HG02571 (cell line): ENCODE measurements around the gene VSIG10L2.

Experiments
- ATAC-seq: cut with Tn5 transposase; IDR thresholded peaks from one replicate; pipeline ENCODE4 v1.9.1; 2021; ENCODE audit warnings: mild to moderate bottlenecking, moderate library complexity; ENCODE audit not compliant: unreplicated experiment

VSIG10L2 gene

DNA sequence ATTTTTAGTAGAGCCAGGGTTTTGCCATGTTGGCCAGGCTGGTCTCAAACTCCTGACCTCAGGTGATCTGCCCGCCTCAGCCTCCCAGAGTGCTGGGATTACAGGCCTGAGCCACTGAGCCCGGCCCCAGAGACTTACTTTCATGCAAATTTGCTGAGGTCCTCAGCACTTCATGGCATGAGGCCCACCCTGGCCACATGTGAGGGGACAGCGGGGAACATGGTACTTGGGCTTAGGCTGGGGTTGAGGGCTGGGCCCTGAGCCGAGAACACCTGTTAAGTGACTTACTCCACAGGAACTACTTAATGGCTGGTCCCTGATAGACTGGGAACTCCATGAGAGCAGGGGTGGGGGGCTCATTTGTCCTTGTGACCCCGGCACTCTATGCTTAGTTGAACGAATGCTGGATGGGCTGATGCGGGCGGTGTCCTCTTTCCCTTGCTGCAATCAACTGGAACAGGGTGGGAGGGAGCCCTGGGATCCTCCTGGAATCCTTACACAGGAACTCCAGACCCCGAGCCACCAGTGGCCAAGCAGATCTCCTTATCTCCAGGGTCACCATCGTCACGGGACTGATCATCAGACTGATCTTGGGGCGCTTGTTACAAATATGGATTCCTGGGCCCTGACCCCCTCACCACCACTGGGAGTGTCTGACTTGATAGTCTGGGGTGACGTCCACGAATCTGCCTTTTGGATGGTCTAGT, 1.0 kb downstream of the VSIG10L2 start:
- no peak for ATAC-seq

DNA sequence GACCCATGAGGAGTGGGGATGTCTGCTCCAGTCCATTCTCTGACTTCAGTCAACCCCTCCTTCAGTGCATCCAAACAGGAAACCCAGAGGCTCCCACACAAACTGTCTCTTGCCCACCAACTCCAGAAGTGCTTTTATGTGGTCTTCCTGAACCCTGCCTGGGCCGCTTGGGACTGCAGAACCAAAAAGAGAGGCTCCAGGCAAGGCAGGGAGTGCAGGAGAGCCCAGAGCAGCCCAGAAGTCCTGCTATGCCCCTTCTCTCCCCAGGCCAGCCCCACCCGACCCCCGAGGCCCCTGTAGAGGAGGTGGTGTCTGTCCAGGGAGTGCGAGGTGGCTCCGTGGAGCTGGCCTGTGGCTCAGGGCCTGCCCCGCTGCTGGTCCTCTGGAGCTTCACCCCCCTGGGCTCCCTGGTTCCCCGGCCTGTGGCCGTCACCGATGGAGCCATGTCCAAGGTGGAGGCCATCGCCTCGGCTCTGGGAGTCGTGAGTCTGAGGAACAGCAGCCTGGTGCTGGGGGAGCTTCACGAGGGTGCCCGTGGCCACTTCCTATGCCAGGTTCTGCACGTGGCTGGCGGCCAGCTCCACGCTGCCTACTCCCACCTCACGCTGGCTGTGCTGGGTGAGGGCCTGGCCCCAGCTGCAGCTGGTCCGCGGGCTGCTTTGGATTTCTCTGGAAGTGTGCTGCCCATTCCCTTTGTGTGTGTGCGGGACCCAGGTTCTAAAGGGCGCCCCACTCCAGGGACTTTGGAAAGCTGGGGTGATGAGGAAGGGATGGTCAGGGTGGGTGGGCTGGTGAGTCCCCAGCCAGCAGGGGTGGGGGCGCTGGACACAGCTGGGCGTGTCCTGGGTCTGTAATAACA, 1.8 kb downstream of the VSIG10L2 start:
- ATAC-seq: no peak

DNA sequence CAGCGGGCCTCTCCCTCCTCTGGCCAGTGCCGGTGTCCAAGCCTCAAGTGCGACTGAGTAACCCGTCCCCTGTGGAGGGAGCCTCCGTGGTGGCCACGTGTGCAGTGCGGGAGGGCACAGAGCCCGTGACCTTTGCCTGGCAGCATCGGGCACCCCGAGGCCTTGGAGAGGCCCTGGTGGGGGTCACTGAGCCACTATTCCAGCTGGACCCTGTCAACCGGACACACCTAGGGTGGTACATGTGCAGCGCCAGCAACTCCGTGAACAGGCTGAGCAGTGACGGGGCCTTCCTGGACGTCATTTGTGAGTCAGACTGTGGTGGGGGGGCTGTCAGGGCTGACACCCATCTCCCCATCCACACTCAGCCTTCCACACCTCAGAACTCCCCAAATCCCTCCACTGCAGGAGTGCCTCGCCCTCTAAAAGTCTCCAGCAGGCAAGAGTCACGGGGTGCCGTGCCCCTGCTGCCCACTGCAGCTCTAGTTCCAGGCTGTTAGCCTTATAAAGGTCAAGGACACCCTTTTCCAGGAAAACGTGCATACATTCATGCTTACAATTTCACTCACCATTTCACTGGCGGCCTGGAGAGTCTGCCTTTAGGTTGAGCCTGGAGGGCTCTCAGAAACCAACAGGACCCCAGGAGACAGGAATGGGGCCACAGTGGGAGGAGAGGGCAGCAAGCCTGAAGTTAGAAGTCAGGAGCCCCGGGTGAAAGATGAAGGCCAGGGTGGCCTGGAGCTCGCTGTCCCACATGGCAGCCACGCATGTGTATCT, 2.6 kb downstream of the VSIG10L2 start:
- ATAC-seq: no peak

GRCh38 chr11:125949271-125950177, 3.7 kb downstream of the VSIG10L2 start:
- no peak for ATAC-seq

DNA sequence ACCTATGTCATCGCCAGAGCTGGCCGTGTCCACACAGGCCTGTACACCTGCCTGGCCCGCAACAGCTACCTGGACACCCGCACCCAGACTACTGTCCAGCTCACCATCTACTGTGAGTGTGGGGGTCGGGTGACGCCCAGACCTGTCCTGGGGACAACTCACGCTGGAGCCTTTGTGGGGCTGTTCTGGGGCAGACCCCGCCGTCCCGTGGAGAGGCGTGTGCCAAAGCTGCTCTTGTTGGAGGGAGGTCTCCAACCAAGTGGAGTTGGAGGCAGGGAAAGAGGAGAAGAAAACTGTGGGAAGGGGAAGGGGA, 4.3 kb downstream of the VSIG10L2 start:
- no peak for ATAC-seq

DNA sequence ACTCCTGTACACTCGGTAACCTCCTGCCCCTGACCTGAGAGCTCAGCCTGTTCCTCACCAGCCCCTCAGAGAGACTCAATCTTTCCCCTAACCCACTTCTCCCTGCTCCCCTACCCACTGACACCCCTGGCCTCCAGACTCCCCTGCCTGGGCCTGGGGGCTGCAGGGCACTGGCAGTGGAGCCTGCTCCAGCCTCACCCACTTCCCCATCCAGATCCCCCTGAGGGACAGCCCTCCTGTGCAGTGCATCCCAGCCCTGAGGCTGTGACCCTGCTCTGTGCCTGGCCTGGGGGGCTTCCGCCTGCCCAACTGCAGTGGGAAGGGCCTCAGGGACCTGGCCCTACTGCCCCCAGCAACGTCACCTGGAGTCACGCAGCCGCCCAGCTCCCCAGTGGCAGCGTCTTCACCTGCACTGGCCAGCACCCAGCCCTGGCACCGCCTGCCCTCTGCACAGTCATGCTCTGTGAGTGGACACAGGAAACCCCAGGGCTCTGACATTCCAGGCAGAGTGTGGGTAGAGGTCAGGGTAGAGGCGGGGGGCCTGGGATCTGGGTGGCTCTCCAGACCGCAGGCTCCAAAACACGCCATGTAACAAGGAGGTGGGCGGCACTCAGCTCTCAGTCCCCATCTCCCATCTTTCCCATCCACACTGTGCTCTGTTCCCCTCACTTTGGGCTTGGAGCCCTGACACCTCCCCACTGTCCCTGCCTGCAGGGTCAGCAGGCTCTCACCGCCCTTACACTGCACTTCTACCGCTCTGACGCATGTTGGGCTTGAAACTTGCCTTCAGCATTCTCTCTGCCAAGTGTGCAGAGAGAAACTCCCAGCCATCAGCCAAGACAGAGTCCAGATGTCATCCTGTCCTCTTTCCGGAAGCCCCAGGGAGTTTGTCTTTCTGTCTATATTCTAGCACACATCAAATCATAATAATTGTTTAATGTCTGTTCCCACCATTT, 5.1 kb downstream of the VSIG10L2 start:
- ATAC-seq: no peak

GRCh38 chr11:125951731-125952130, 5.9 kb downstream of the VSIG10L2 start:
- no peak for ATAC-seq

GRCh38 chr11:125952559-125952958, 6.7 kb downstream of the VSIG10L2 start:
- ATAC-seq: no peak

- no peak for ATAC-seq
Observed at GRCh38 chr11:125952973-125953372, 7.1 kb downstream of the VSIG10L2 start.

DNA sequence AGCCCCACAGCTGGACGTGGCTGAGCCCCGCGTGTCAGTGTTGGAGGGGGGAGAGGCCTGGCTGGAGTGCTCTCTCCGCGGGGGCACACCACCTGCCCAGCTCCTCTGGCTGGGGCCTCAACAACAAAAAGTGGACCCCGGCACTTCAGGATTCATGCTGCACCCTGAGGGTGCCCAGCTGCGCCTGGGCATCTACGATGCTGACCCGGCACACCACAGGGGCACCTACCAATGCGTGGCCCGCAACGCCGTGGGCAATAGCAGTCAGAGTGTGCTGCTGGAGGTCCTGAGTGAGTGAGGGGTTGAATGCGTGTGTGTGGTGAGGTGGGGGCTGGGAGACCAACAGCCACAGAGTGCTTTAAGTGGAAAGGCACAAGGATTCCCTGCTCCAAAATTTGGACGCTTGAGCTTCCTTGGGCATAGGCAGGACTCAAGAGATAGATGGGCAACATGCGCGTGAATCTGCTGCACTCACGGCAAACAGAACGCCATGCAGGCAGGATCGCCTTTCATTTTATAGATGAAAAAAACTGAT, 7.6 kb downstream of the VSIG10L2 start:
- no peak for ATAC-seq

DNA sequence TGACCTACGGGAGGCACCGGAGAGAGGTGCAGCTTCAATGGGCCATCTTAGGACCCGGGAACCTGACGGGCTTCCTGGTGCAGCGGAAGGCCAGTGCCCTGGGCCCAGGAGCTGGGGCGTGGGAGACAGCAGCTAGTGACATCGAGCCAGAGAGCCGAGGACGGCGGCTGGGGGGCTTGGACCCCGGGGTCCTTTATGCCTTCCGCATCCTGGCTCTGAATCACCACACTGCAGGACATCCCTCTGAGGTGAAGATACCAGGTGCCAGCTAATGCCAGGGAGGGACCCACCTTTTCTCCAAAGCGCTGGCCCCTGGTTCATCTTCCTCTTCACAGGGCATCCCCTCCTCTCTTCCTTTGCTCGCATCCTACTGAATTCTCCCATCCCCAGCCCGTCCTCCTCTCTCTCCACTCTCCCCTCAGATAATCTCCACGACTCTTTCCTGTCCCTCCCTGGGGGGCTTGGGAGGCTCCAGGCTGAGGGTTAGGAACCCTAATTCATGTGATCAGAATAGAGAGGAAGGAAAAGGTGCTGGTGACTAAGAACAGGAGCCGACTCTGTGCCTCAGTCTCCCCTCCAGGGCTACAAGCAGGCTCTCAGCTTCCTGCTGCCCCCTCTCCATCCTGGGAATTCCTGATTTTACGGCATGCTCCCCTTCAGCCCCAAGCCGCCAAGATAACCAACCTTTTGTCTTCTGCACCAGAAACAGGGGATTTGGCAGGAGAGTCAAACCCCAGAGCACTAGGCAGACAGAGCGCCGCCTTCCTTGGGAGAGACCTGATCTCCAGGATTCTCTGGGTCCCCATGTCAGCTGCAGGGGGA, 8.5 kb downstream of the VSIG10L2 start:
- no peak for ATAC-seq

- ATAC-seq: no peak
Observed at GRCh38 chr11:125954945-125955640, 9.2 kb downstream of the VSIG10L2 start.

- no peak for ATAC-seq
Observed at GRCh38 chr11:125955856-125956255, 10.0 kb downstream of the VSIG10L2 start.

DNA sequence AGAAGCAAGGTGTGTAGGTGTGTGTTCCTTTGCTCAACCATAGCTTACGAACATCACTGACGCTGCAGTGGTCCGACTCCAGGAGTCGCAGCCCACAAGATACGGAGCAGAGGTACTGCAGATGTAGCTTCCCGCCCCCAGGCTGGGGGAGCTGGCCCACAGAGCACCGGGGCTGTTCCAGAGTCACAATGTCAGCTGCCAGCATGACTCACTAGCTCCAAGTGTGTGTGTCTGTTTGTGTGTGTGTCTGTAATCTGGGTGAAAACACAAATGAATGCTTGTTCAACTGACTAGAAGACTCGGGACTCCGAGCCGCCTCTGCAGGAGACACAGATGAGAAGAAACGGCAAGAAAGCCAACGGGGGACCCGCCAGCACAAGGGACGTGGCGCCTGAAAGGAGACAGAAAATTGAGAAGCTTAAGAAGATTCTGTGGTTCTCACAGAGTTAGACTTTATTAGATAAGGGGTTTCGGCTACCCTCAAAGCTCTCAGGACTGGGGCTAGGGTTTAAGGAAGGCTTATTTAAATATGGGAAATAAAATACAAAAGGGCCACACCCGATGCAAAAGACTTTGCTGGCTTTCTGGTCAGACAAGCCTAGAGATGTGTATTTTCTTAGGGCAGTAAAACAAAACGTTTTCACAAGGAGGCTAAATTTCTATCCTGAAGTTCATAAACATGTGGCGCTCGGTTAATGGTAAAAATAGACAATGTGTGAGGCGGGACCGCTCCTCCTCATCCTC, 10.7 kb downstream of the VSIG10L2 start:
- ATAC-seq: no peak

- no peak for ATAC-seq
Observed at GRCh38 chr11:125957618-125958332, 11.9 kb downstream of the VSIG10L2 start.

DNA sequence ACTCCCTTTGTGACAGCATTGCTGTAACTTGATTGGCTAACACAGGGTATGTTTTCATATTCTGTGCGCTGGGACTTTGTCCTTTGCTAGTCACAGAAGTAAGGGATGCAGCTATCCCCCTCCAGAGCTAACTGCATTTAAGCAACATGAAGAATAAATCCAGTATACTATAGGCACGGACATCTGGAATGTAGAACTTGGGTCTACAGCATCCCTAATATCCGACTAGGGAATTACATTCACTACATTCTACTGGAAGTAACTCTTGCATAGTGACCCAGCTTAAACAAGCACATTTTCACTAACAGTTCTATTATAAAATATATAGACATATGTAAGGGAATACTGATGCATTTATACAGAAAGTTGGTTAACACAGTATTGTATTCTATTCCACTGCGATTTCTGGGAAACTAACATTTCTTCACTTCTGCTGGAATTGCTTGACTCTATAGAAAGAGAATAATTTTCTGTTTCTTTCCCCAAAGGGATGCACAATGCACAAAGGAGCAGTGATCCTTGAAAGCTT, 13.1 kb downstream of the VSIG10L2 start:
- no peak for ATAC-seq
